IPS-NIHi7 (cell line): ENCODE data around the gene PPCDC.
A peak's percentile ranks its signal among the peaks of the same experiment; 100 is the strongest.

Experiments
- DNase-seq: peaks from one replicate; pipeline ENCODE4 v3.0.0; 2012; ENCODE audit warnings: mixed read lengths; ENCODE audit errors: extremely low spot score

Gene PPCDC

GRCh38 chr15:75023181-75023871 is at the start of gene PPCDC:
TSS of gene PPCDC (plus strand) at chr15:75023590. CDS start at chr15:75028319, 4,729 bp downstream.
- DNase-seq = peak; percentile 99

- no peak for DNase-seq
These were observed 47.2 kb upstream of the PPCDC start for GRCh38 chr15:74976159-74976558.

- DNase-seq = no peak
These were observed 45.8 kb upstream of the PPCDC start for GRCh38 chr15:74977599-74977998.

- DNase-seq = no peak
These were observed 45.3 kb upstream of the PPCDC start for GRCh38 chr15:74978077-74978476.

GRCh38 chr15:74978503-74978902 is 44.9 kb upstream of the PPCDC start:
- DNase-seq = no peak

- DNase-seq = no peak
These were observed 41.2 kb upstream of the PPCDC start for GRCh38 chr15:74982183-74982582.

GRCh38 chr15:74983725-74984231 is 39.6 kb upstream of the PPCDC start:
- DNase-seq = no peak

- peak; percentile 79 for DNase-seq
These were observed 35.2 kb upstream of the PPCDC start for GRCh38 chr15:74988007-74988800.

- DNase-seq = no peak
These were observed 33.9 kb upstream of the PPCDC start for GRCh38 chr15:74989527-74989926.

- DNase-seq = no peak
These were observed 30.8 kb upstream of the PPCDC start for GRCh38 chr15:74992619-74993018.

GRCh38 chr15:74994236-74994635 is 29.2 kb upstream of the PPCDC start:
- no peak for DNase-seq

- DNase-seq = no peak
These were observed 28.7 kb upstream of the PPCDC start for GRCh38 chr15:74994685-74995084.

GRCh38 chr15:74995182-74995778 is 28.1 kb upstream of the PPCDC start, which contains the start of gene SCAMP5:
TSS of gene SCAMP5 (plus strand) at chr15:74995563. CDS start at chr15:75011840, 16,277 bp downstream.
- DNase-seq = peak; percentile 100

GRCh38 chr15:74995779-74996765 is 27.3 kb upstream of the PPCDC start:
- DNase-seq = peak; percentile 51

- DNase-seq = no peak
These were observed 26.2 kb upstream of the PPCDC start for GRCh38 chr15:74997141-74997540.

- DNase-seq = no peak
These were observed 25.8 kb upstream of the PPCDC start for GRCh38 chr15:74997543-74997942.

- DNase-seq = no peak
These were observed 22.1 kb upstream of the PPCDC start for GRCh38 chr15:75001310-75001709.

- DNase-seq = no peak
These were observed 21.0 kb upstream of the PPCDC start for GRCh38 chr15:75002398-75002797.

- DNase-seq = no peak
These were observed 16.2 kb upstream of the PPCDC start for GRCh38 chr15:75007216-75007615.

GRCh38 chr15:75008221-75008625 is 15.2 kb upstream of the PPCDC start:
- no peak for DNase-seq

- DNase-seq = no peak
These were observed 14.6 kb upstream of the PPCDC start for GRCh38 chr15:75008629-75009326.
